Measurements from ENCODE around the gene ACSF3. TPM values are rescaled to one million over a fixed set of nuclear protein-coding genes. Genes with fewer than 3 reads are reported as not detected.

The ACSF3 gene
- total RNA-seq, 1 experiment from 2014 or later: 55.2 TPM

DNA sequence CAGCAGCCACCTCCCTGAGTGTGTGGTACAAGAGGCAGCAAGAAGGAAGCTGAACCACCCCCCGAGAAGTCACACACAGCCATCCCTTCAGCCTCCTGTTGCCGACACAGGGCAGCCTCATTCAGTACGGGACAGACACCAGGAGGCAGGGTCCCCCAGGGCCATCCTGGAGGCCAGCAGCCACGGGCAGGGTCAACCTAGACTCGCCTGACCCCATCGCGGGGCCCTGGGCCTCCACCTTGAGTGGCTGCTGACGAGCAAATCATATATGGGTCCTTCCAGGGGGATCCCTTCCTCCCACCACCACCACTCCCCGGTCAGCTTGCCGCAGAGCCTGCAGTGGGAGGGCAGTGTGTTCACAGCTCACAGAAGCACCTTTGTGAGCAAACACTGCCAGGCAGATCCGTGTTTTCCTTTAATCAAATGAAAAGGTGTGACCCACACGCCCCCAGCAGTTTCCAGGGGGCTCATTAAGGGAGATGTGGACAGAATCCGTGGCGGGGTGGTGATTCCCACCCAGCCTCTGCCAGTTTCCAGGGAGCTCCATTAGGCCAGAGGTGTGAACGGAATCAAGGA, 5.6 kb upstream of the ACSF3 start:
- H3K4me3 Mint-ChIP-seq (ENCODE audit: unreplicated experiment): no peak overlapping the region
- Histone ChIP-seq H3K9me3 (no peaks in the 10 kb centered on the region), H3K36me3 (ENCODE audit: control insufficient read depth, insufficient read depth, low read length) (no peaks in the 10 kb centered on the region), H3K27me3 (replicated peaks; ENCODE audit: control insufficient read depth, insufficient read depth, low read length) (peaks cover 4% of the 10 kb centered on the region), H3K4me1 (no peaks in the 10 kb centered on the region), H3K4me3 (ENCODE audit: low read depth, low read length) (no peak overlapping the region)
- TF ChIP-seq, protein P1, sequence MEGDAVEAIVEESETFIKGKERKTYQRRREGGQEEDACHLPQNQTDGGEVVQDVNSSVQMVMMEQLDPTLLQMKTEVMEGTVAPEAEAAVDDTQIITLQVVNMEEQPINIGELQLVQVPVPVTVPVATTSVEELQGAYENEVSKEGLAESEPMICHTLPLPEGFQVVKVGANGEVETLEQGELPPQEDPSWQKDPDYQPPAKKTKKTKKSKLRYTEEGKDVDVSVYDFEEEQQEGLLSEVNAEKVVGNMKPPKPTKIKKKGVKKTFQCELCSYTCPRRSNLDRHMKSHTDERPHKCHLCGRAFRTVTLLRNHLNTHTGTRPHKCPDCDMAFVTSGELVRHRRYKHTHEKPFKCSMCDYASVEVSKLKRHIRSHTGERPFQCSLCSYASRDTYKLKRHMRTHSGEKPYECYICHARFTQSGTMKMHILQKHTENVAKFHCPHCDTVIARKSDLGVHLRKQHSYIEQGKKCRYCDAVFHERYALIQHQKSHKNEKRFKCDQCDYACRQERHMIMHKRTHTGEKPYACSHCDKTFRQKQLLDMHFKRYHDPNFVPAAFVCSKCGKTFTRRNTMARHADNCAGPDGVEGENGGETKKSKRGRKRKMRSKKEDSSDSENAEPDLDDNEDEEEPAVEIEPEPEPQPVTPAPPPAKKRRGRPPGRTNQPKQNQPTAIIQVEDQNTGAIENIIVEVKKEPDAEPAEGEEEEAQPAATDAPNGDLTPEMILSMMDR (IDR thresholded peaks at IDR 0.05; ENCODE audit: insufficient read depth in 1 of 2, low read depth in 1 of 2, low read length in 1 of 2, severe bottlenecking in 1 of 2, unreplicated experiment in 1 of 2): no peak
- intact Hi-C loops (cut with micrococcal nuclease; ENCODE audit: unreplicated experiment): no loop called here
- CTCF ChIA-PET: no interaction called here
- no peak overlapping the region for H3K27ac Mint-ChIP-seq (ENCODE audit: unreplicated experiment)
- POLR2A ChIA-PET: no interaction called here
- H3K36me3 Mint-ChIP-seq (ENCODE audit: insufficient read depth, unreplicated experiment): no peaks in the 10 kb centered on the region
- H3K4me1 Mint-ChIP-seq (ENCODE audit: low read depth, unreplicated experiment): no peaks in the 10 kb centered on the region
- DNase-seq: no peak
- BruUV-seq (replicated peaks): no TSS peak
- H3K9me3 Mint-ChIP-seq (ENCODE audit: unreplicated experiment): no peaks in the 10 kb centered on the region
- H3K27me3 Mint-ChIP-seq (ENCODE audit: insufficient read depth, unreplicated experiment): peaks cover 17% of the 10 kb centered on the region

DNA sequence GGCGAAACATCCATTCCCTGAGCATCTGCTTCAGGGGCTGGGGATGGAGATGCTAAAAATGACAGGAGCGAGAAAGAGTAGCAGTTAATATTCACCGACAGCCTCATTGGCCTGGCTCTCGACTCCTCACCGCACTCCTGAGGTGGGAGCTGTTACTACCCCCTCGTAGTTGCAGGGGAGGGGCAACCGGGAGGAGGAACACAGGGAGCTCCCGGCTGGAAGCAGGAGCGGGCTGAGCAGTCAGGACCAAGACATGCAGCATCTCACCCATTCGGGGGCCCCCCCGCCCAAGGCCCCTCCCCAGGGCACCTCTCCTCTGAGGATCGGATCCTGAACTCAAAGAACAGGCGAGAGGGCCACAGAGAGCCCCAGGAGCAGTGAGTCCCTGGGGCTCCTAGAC, 4.5 kb upstream of the ACSF3 start:
- CTCF ChIA-PET: interaction anchor here (0.5 kb wide), 1 partner anchor 319 kb away, joined by 3 read pairs; no protein-coding TSS in a partner anchor
- POLR2A ChIA-PET: no interaction called here
- Mint-ChIP-seq H3K27ac (ENCODE audit: unreplicated experiment) (no peak overlapping the region), H3K4me1 (ENCODE audit: low read depth, unreplicated experiment) (no peaks in the 10 kb centered on the region), H3K27me3 (ENCODE audit: insufficient read depth, unreplicated experiment) (peaks cover 17% of the 10 kb centered on the region), H3K4me3 (ENCODE audit: unreplicated experiment) (no peak overlapping the region), H3K9me3 (ENCODE audit: unreplicated experiment) (no peaks in the 10 kb centered on the region), H3K36me3 (ENCODE audit: insufficient read depth, unreplicated experiment) (peaks cover 2% of the 10 kb centered on the region)
- DNase-seq: no peak
- Histone ChIP-seq H3K4me1 (no peaks in the 10 kb centered on the region), H3K36me3 (ENCODE audit: control insufficient read depth, insufficient read depth, low read length) (no peaks in the 10 kb centered on the region), H3K4me3 (ENCODE audit: low read depth, low read length) (no peak overlapping the region), H3K9me3 (no peaks in the 10 kb centered on the region), H3K27me3 (replicated peaks; ENCODE audit: control insufficient read depth, insufficient read depth, low read length) (peaks cover 4% of the 10 kb centered on the region)
- BruUV-seq (replicated peaks): no TSS peak
- intact Hi-C loops (cut with micrococcal nuclease; ENCODE audit: unreplicated experiment): no loop called here
- TF ChIP-seq, protein P1 (IDR thresholded peaks at IDR 0.05; ENCODE audit: insufficient read depth in 1 of 2, low read depth in 1 of 2, low read length in 1 of 2, severe bottlenecking in 1 of 2, unreplicated experiment in 1 of 2): no peak

DNA sequence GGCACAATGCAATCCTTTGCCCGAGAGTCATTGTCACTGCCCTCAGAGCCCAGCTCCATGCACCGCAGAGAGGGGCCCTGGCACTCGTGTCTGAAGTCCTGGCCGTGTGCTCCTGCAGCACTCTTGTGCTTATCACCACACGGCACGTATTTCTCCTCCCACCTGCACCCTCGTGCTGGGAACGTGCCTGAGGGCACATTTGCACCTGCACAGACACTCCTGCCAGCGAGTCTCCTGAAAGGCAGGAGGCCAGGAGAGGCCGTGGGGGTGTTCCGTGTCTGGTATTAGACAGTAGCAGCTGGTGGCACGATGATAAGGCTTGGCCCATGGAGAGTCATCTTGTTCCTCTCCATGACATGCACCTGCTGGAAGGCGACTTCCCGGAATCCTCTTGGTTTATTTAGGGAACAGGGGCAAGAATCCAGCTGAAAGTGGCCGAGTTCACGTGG, 3.4 kb upstream of the ACSF3 start:
- no peak overlapping the region for H3K4me3 ChIP-seq (ENCODE audit: low read depth, low read length)
- H3K27me3 ChIP-seq (replicated peaks; ENCODE audit: control insufficient read depth, insufficient read depth, low read length): peaks cover 4% of the 10 kb centered on the region
- no peaks in the 10 kb centered on the region for H3K9me3 ChIP-seq
- ChIA-PET CTCF (interaction anchor here (0.7 kb wide), 1 partner anchor 90 kb away, joined by 5 read pairs; no protein-coding TSS in a partner anchor), POLR2A (no interaction called here)
- no TSS peak for BruUV-seq (replicated peaks)
- Mint-ChIP-seq H3K4me3 (ENCODE audit: unreplicated experiment) (no peak overlapping the region), H3K27me3 (ENCODE audit: insufficient read depth, unreplicated experiment) (peaks cover 17% of the 10 kb centered on the region), H3K9me3 (ENCODE audit: unreplicated experiment) (no peaks in the 10 kb centered on the region), H3K4me1 (ENCODE audit: low read depth, unreplicated experiment) (peaks cover 8% of the 10 kb centered on the region), H3K27ac (ENCODE audit: unreplicated experiment) (no peak overlapping the region), H3K36me3 (ENCODE audit: insufficient read depth, unreplicated experiment) (peaks cover 7% of the 10 kb centered on the region)
- intact Hi-C loops (cut with micrococcal nuclease; ENCODE audit: unreplicated experiment): no loop called here
- no peaks in the 10 kb centered on the region for H3K4me1 ChIP-seq
- TF ChIP-seq, protein P1 (IDR thresholded peaks at IDR 0.05; ENCODE audit: insufficient read depth in 1 of 2, low read depth in 1 of 2, low read length in 1 of 2, severe bottlenecking in 1 of 2, unreplicated experiment in 1 of 2): no peak
- DNase-seq: no peak
- no peaks in the 10 kb centered on the region for H3K36me3 ChIP-seq (ENCODE audit: control insufficient read depth, insufficient read depth, low read length)
